HG02943 (cell line): ENCODE measurements around the gene BICRAL.
"Not testable (repeated sequence)": the region's sequence is repeated elsewhere in the genome, so short reads cannot be mapped to it uniquely, and the experiment has no call there.

Experiments
- ATAC-seq: cut with Tn5 transposase; IDR thresholded peaks from one replicate; pipeline ENCODE4 v1.9.1; 2021; ENCODE audit warnings: mild to moderate bottlenecking, low read depth, moderate library complexity; ENCODE audit not compliant: unreplicated experiment

Gene BICRAL

DNA sequence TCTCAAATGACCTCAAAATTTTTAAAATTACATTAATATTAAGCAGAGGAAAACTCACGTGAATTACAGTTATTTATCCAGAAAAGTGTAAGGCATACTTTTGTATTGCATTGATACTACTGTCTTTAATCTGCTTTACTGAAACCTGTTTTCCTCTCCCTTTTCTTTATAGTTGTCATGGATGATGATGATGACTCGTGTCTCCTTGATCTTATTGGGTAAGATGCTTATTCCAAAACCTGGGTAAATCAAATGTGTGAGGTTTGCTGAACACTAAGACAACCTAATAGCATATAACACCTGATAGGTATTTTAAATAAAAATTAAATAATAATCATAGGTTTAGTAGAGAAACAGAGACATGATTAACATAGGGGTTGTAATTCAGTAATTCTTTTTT lies 40.0 kb downstream of the BICRAL start:
- no peak for ATAC-seq

DNA sequence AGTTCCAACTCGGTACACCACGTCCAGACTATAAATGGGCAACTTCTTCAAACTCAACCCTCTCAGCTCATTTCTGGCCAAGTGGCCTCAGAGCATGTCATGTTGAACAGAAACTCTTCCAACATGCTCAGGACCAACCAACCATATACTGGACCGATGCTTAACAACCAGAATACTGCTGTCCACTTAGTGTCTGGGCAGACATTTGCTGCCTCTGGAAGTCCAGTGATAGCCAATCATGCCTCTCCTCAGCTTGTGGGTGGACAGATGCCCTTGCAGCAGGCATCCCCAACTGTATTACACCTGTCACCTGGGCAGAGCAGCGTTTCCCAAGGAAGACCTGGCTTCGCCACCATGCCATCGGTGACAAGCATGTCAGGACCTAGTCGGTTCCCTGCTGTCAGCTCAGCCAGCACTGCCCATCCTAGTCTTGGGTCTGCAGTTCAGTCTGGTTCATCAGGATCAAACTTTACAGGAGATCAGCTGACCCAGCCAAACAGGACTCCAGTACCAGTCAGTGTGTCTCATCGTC lies 47.8 kb downstream of the BICRAL start:
- ATAC-seq, result no peak

DNA sequence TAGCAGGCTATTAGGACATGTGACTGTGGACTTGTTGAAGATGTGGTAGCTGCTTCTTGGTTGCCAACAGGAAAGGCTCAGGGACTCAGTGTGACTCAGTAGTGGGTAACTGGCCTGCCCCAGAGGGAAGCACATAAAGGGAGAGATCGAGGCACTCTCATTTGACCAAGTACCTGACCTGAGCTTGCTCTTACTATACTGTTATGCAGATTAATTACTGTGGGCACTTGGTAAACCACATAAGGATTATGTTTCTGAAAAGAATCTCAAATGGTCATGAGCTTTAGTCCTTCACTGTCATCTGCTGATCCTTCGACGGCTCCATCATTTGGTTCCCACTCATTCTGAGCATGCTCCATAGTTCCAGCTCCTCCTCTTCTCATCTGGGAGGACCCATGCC lies 49.4 kb downstream of the BICRAL start:
- no peak for ATAC-seq

DNA sequence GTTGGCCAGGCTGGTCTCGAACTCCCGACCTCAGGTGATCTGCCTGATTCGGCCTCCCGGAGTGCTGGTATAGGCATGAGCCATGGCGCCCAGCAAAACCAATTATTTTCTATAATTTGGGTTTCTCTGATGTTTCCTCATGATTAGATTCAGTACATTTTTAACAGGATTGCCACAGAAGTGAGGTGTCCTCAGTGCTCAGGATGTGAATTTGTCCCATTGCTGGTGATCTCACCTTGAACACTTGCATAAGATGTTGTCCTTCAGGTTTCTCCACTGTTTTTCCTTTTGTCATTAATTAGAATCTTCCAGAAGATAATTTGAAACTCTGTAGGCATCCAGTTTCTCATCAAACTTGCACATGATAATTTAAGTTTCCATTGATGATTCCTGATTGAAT lies 52.2 kb downstream of the BICRAL start:
- no peak for ATAC-seq

DNA sequence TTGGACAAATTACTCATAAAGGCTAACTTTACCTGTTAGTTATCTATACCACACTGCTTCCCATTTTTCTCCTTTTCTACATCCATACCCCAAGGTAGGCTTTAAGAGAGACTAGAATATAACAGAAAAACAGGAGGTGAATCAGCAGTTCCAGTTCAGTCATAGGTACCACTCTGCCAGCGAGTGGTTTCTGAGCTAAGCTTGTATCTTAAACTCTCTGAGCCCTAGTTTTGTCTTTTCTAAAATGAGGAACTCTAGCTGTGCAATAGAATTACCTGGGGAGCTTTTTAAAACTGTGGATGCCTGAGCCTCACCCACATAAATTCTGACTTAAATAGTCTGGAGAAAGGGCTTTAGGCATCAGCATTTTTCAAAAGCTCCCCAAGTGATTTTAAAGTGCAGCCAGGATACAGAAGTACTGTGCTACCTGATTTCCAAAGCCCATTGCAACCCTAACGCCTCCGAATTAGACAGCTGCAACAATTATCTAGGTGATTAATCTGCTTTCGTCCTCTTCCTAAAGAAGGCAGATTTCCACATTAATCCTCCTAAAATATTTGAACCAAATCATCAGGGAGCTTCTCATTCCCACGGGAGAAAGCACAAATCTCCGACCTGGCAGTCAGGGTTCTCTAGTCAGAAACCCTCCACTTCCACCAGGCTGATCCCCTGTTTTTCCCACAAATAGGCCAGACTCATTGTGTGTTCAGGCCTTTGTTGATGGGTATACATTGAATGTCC lies 60.2 kb downstream of the BICRAL start:
- ATAC-seq, result no peak

DNA sequence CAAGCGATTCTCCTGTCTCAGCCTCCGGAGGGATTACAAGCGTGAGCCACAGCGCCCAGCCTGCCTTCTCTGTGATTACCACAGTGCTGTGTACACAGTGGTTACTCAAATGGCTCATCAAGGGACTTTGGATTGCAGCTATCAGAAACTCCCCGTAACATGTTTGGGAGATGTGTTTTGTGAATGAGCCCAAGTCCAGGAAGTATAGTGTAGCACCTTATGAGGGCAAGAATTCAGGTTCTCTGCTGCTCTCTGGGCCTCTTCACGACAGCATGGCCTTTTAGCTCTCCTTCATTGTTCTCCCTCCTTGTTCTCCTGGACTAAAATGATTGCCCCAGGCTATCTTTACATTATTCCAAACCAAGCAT lies 63.5 kb downstream of the BICRAL start:
- ATAC-seq, result no peak

DNA sequence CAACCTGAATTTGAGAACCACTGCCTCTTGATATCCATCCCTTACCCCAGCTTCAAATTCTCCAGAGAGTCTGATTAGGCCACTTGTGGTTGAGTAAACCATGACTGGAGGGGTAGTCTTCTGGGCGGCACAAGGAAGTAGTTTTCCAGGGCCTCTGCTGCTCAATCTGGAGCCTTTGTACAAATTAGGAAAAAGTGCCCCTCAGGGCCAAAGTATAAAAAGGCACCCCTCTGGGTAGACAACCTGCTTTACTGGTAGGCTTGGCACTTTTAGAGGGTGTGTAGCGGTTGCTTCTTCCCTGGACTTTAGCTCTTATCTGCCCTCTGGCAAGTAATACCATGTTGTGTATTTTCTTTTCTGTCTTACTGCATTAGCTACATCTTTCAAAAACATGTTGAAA lies 64.7 kb downstream of the BICRAL start:
- ATAC-seq, result no peak

DNA sequence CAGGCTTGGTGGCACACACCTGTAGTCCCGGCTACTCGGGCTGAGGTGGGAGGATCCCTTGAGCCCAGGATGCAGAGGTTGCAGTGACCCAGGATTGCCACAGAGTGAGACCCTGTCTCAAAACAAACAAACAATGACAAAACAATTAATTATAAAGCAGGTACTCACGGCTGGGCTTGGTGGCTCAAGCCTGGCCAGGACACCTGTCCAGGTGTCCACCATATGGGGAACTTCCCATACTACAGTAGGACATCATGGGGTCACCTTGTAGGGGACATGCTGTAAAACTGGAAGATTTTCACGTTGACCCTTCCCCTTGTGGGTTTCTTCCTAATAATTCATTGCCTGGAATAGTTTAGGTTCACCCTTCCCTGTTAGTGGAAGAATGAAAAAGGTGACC lies 66.8 kb downstream of the BICRAL start:
- no peak for ATAC-seq

DNA sequence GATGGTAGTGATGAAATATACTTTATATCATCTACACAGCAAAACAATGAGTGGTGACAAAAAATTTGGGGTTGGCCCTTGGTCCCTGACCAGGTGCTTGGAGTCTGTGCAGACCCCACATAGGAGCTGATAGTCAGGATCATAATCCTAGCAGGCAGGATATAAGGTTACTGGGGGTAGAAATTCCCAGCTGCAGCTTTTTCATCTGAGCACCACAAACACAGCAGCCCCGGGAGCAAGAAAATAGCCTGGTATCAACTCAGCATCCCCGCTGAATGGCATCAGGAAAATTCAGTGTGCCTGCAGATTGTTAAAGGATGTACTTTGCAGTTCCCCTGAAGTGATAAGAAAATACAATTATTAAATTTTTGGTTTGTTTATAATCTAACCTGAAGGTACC lies 69.7 kb downstream of the BICRAL start:
- no peak for ATAC-seq

DNA sequence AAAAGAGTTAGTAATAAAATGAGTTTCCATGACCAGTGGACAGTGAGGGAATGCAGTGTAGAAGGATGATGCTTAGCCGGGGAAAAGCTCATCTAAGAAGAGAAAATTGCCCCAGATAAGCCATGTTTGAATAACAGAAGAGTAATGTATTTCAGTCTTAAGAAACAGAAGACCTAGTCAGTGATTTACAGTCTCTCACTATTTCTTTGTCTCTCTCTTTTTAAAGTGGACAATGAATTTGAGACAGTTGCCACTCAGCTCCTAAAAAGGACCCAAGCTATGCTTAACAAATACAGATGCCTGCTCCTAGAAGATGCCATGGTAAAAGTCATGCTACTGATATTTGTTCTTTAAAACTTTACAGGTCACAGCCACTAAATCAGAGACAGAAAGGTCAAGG lies 78.2 kb downstream of the BICRAL start:
- no peak for ATAC-seq

DNA sequence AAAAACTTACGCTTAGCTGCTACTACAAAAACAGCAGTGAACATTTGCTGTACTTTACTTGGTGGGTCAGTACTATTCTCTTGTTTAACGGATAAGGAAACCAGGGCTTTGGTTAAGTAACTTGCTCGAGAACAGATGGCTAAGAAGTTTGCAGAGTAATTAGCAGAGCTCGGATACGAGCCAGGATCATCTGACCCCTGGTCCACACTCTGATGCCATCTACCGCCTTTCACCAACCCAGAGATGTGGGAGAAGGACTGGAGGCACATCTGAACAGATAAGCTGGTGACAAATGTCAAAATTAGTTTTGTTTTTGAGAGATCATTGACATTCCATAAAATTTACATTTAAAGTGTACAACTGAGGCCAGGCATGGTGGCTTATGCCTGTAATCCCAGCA lies 78.6 kb downstream of the BICRAL start:
- no peak for ATAC-seq

DNA sequence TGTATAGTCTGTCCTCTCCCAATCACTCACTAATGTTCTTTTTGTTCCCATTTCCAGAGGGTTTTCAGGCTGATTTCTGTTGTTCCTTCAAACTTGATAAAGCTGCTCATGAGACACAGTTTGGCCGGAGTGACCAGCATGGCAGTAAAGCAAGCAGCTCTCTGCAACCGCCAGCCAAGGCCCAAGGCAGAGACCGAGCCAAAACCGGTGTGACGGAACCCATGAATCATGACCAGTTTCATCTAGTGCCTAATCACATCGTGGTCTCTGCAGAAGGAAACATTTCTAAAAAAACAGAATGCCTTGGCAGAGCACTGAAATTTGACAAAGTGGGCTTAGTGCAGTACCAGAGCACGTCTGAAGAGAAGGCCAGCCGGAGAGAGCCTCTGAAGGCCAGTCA lies 82.8 kb downstream of the BICRAL start:
- no peak for ATAC-seq

DNA sequence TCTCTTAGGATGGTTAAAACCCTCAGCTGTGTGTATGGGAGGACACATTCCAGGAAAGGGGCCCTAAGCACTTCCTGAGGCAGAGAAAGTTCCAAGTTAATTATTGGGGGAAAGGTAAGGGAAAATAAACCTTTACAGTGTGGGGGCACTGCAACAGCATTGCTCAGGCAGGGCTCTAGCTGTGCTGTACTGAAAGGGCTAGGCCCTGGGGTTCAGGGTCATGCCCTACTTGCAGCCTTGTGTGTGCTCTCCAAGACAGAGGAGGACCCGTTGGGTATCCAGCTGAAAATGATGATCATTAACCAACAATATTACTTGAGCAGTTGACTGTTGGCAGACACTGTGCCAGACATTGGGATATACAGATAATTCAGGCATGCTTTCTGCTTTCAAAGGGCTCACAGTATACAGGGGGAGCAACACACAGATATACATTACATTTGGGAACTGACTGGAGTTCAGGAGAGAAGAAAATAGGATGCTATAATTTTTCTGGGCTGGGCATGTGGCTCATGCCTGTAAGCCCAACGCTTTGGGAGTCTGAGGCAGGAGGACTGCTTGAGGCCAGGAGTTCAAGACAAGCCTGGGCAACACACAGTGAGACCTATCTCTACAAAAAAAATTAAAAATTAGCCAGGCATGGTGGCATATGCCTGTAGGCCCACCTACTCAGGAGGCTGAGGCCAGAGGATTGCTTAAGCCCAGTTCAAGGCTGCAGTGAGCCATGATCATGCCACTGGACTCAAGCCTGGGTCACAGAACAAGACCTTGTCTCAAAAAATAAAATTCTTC lies 88.5 kb downstream of the BICRAL start:
- ATAC-seq, result no peak

DNA sequence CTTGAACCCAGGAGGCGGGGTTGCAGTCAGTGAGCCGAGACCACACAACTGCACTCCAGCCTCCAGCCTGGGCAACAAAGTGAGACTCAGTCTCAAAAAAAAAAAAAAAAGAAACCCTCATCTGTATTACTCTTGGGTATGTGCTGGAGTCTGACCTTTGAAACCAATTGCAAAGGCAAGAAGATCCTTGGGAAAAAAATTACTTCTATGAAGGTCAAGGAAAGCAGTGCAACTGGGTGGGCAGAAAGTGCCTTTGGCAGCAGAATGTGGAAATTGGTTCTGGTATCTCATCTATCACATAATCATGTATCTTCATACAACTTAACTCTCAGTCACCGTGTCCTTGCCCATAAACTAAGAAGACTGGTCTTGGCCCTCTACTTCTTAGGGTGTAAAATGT lies 89.9 kb downstream of the BICRAL start:
- ATAC-seq, result no peak

DNA sequence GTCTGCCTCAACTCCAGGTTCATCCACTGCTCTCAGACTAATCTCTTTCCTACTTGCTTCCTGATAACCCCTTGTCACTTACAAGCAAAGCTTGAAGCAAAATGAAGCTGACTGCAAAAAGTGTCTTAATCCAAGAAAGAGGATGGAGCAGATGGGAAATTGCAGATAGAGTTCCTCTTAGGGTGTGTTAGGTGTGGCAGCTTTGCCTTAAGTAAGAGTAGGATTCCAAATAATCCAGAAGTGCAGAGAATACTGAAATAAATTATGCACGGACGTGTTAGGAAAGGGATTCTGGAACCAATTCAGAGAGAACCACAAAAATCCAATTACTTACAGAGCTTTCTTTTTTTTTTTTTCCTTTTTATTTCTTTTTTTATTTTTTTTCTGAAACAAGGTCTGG lies 91.5 kb downstream of the BICRAL start:
- ATAC-seq, result no peak

DNA sequence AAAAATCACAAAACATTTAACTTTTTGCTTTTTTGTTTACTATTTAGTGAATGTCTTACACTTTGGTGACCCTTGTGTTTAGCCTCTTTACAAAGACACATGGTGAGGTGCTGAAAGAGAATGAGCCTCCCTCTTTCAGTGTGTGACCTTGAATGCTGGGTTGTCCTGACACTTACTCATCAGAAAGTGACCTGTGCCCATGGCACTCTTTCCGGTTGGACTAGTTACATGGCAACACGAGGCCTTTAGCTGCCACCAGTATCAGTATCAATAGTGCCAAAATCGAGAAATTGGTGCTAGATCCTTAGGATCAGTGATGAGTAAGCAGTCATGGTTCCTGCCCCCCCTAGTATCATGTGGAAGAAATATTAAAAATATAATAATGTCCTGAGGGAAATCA lies 95.8 kb downstream of the BICRAL start:
- ATAC-seq, result no peak

DNA sequence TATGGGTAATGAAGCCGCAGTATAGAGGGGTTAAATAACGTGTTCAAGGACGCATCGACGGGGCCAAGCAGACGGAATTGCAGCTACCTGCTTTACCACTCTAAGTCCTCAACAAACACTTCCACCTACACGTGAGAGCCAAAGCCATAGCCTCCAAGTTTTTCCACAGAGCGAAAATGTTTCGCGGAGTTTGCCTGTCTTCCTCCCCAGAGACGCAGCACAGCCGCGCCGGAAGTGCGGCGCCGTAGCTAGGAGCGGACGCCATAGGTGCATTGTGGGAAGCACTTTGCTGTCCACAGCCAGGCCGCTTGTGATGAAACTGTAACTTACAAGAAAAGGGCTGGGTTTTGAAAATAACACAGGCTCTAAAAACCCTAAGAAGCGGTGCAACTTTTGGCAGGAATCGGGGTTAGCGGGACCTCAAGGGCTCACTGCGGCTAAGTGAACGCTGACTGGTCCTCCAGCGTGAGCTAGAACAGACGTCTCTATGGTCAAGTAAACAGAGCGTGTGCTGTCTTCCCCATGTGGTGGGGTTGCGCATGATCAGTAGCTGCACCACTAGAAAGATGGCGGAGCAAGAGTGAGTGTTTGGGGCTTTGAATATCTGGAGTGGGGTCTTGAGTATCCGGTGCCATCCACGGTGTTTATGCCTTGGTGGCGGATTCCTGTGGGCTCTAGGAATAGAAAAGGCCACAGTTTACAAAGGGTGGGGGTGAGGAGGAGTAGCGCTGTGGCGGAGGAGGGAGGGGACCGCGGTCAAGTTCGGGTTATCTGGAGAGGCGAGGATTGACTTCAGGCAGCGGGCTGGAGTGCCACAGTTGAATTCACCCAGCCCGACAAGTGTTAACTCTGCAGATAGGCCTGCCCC lies 97.8 kb downstream of the BICRAL start, which contains the start of gene RPL7L1:
TSS of gene RPL7L1 (plus strand) at position 245 of the 868 bp plus-strand sequence. CDS start at position 540, 295 bp downstream.
- ATAC-seq, result peak; percentile 93

DNA sequence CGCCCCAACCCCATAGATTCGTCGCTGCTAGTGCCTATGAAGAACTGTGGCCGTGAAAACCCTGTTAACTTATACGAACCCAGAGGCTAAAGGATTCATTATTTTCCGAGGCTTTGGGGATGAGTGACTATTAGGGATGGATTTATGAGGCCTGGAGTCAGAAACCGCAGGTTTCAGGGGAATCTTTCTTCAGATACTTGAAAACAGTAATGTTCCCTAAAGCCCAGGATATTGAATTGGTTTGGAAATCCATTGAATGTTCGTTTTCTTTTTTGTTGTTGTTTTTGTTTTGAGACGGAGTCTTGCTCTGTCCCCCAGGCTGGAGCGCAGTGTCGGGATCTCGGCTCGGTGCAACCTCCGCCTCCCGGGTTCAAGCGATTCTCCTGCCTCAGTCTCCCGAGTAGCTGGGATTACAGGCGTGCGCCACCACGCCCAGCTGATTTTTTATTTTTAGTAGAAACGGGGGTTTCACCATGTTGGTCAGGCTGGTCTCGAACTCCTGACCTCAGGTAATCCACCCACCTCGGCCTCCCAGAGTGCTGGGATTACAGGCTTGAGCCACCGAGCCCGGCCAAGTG lies 98.5 kb downstream of the BICRAL start:
- not testable (repeated sequence) for ATAC-seq

DNA sequence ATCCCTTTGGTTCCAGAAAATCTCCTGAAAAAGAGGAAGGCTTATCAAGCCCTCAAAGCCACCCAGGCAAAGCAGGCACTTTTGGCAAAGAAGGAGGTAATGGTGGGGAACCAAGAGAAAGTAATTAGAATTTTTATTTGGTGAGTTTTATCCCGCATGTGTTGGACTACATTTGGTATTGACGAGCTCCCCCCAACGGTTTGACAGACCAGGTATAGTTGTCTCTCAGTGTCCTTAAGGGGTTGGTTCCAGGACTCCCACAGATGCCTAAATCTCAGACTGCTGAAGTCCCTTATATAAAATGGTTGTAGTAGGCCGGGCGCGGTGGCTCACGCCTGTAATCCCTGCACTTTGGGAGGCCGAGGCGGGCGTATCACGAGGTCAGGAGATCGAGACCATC lies 99.0 kb downstream of the BICRAL start:
- ATAC-seq, result not testable (repeated sequence)

DNA sequence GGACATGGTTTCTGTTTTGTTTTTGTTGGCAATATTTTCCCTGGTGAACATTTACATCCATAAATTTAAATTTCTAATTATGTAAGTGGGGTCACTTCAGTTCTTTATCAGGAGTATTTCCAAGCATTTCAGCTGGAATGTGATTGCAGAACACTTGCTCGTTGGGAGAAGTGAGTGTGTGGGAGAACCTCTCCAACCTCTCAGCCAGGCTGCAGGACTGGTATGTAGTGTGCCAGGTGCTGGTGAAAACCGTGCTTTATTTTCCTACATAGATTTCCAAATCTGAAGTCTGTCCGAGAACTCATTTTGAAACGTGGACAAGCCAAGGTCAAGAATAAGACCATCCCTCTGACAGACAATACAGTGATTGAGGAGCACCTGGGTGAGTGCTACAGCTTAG lies 103.8 kb downstream of the BICRAL start:
- no peak for ATAC-seq
